ENCODE measurements around the gene C15orf40.

DNA sequence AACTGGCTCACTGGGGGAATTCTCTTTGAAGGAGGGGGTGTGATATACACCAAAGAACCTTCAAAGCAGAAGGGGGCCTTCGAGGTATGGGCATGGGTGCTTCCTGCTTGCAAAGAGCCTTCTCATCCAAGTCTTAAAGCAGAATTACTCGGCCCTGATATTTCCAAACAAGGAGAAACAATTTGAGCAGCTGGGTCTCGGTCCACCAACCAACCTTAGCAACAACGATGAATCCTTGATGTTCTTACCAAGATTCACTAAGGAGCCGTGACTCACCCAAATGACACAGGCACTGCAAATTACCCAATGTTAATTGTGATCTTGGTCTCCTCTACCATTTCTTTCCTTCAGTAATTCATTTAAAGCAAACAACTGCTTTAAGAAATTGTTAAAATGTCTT, 66.6 kb downstream of the C15orf40 start:
- TF ChIP-seq CTCF (conservative IDR thresholded peaks at IDR 0.05; ENCODE audit: low read depth, low read length) (no peak), EZH2 (IDR thresholded peaks at IDR 0.05; ENCODE audit: borderline replicate concordance, low read depth, low read length, poor library complexity, severe bottlenecking) (no peak)

Data from A673 (cell line).